ENCODE measurements around the gene PURA.

Gene PURA

GRCh38 chr5:140159014-140159927, 45.4 kb downstream of the PURA start:
- no peak overlapping the region for H2AFZ ChIP-seq (ENCODE audit: low read depth, low read length)

GRCh38 chr5:140162275-140162674, 48.4 kb downstream of the PURA start:
- Histone ChIP-seq H3K9ac (ENCODE audit: low read length) (no peak overlapping the region), H3K79me2 (ENCODE audit: low read length) (no peaks in the 10 kb centered on the region), H4K20me1 (ENCODE audit: insufficient read depth, low read length) (no peaks in the 10 kb centered on the region), H3K9me3 (ENCODE audit: insufficient read depth, low read length) (no peaks in the 10 kb centered on the region), H3K4me3 (ENCODE audit: low read length) (no peak overlapping the region), H3K27me3 (ENCODE audit: low read depth, low read length) (no peaks in the 10 kb centered on the region), H3K36me3 (replicated peaks; ENCODE audit: low read depth, low read length) (no peaks in the 10 kb centered on the region), H2AFZ (ENCODE audit: low read depth, low read length) (no peak overlapping the region), H3K27ac (ENCODE audit: low read length) (no peak overlapping the region), H3K4me2 (ENCODE audit: low read length) (no peak overlapping the region), H3K4me1 (ENCODE audit: low read length) (peaks cover 8% of the 10 kb centered on the region)
- TF ChIP-seq CTCF (IDR thresholded peaks at IDR 0.05; ENCODE audit: low read depth, low read length) (no peak), EZH2phosphoT487 (IDR thresholded peaks at IDR 0.05; ENCODE audit: low read depth) (no peak)

More at GRCh38 chr5:140159014-140159927, 45.4 kb downstream of the PURA start:
- H3K79me2 ChIP-seq (ENCODE audit: low read length): no peaks in the 10 kb centered on the region
- no peak for TF ChIP-seq CTCF (IDR thresholded peaks at IDR 0.05; ENCODE audit: low read depth, low read length)
- no peak for TF ChIP-seq EZH2phosphoT487 (IDR thresholded peaks at IDR 0.05; ENCODE audit: low read depth)
- H3K36me3 ChIP-seq (replicated peaks; ENCODE audit: low read depth, low read length): no peaks in the 10 kb centered on the region
- no peaks in the 10 kb centered on the region for H3K9me3 ChIP-seq (ENCODE audit: insufficient read depth, low read length)
- no peaks in the 10 kb centered on the region for H4K20me1 ChIP-seq (ENCODE audit: insufficient read depth, low read length)
- no peaks in the 10 kb centered on the region for H3K27me3 ChIP-seq (ENCODE audit: low read depth, low read length)
- no peak overlapping the region for H3K27ac ChIP-seq (ENCODE audit: low read length)
- no peak overlapping the region for H3K4me3 ChIP-seq (ENCODE audit: low read length)
- H3K4me1 ChIP-seq (ENCODE audit: low read length): peaks cover 5% of the 10 kb centered on the region
- H3K9ac ChIP-seq (ENCODE audit: low read length): no peak overlapping the region
- no peak overlapping the region for H3K4me2 ChIP-seq (ENCODE audit: low read length)

GRCh38 chr5:140162781-140163180, 48.9 kb downstream of the PURA start:
- Histone ChIP-seq H3K27ac (ENCODE audit: low read length) (no peak overlapping the region), H3K4me1 (ENCODE audit: low read length) (peaks cover 10% of the 10 kb centered on the region), H2AFZ (ENCODE audit: low read depth, low read length) (no peak overlapping the region), H3K27me3 (ENCODE audit: low read depth, low read length) (no peaks in the 10 kb centered on the region), H3K79me2 (ENCODE audit: low read length) (no peaks in the 10 kb centered on the region), H3K36me3 (replicated peaks; ENCODE audit: low read depth, low read length) (no peaks in the 10 kb centered on the region), H3K4me2 (ENCODE audit: low read length) (no peak overlapping the region), H4K20me1 (ENCODE audit: insufficient read depth, low read length) (no peaks in the 10 kb centered on the region), H3K9ac (ENCODE audit: low read length) (no peak overlapping the region), H3K4me3 (ENCODE audit: low read length) (no peak overlapping the region), H3K9me3 (ENCODE audit: insufficient read depth, low read length) (no peaks in the 10 kb centered on the region)
- TF ChIP-seq CTCF (IDR thresholded peaks at IDR 0.05; ENCODE audit: low read depth, low read length): no peak
- no peak for TF ChIP-seq EZH2phosphoT487 (IDR thresholded peaks at IDR 0.05; ENCODE audit: low read depth)

- TF ChIP-seq EZH2phosphoT487 (IDR thresholded peaks at IDR 0.05; ENCODE audit: low read depth): no peak
- no peak for TF ChIP-seq CTCF (IDR thresholded peaks at IDR 0.05; ENCODE audit: low read depth, low read length)
- H2AFZ ChIP-seq (ENCODE audit: low read depth, low read length): no peak overlapping the region
- no peaks in the 10 kb centered on the region for H3K79me2 ChIP-seq (ENCODE audit: low read length)
- H3K4me1 ChIP-seq (ENCODE audit: low read length): peaks cover 10% of the 10 kb centered on the region
- no peak overlapping the region for H3K27ac ChIP-seq (ENCODE audit: low read length)
- no peak overlapping the region for H3K9ac ChIP-seq (ENCODE audit: low read length)
- H4K20me1 ChIP-seq (ENCODE audit: insufficient read depth, low read length): no peaks in the 10 kb centered on the region
- H3K27me3 ChIP-seq (ENCODE audit: low read depth, low read length): no peaks in the 10 kb centered on the region
- H3K9me3 ChIP-seq (ENCODE audit: insufficient read depth, low read length): no peaks in the 10 kb centered on the region
- no peak overlapping the region for H3K4me3 ChIP-seq (ENCODE audit: low read length)
- no peak overlapping the region for H3K4me2 ChIP-seq (ENCODE audit: low read length)
- no peaks in the 10 kb centered on the region for H3K36me3 ChIP-seq (replicated peaks; ENCODE audit: low read depth, low read length)
Measured at GRCh38 chr5:140165101-140165922, 51.4 kb downstream of the PURA start.

Measured in OCI-LY3 (cell line).